Psoas muscle (tissue), 8 donors: ENCODE results near the gene KCNMB1. TPM values are rescaled to one million over a fixed set of nuclear protein-coding genes. Genes with fewer than 3 reads are reported as not detected.

Experiments used
- ATAC-seq, 4 donors: fragments of 200-7000 bp; cut with Tn5 transposase; one replicate each; pipeline ENCODE4 v1.9.1; 2020; ENCODE audit warnings: moderate library complexity in 3 of 4, mild to moderate bottlenecking in 2 of 4
- DNase-seq, 2 donors: peaks; one replicate each; pipeline ENCODE4 v3.0.0-alpha.2; 2020
- H3K27ac ChIP-seq: fragments of 200-600 bp; one replicate; pipeline ENCODE4 v1.8.0; 2022
- H3K27me3 ChIP-seq, 3 donors: fragments of 200-600 bp in 1 of 3; one replicate each; pipeline versions ENCODE4 v1.6.1 to v1.8.0; 2013 to 2022; ENCODE audit warnings: low read length in 2 of 3, mild to moderate bottlenecking in 2 of 3, moderate library complexity in 1 of 3; ENCODE audit not compliant: insufficient read depth in 3 of 3
- H3K36me3 ChIP-seq, 2 donors: fragments of 200-600 bp in 1 of 2; one replicate each; pipeline versions ENCODE4 v1.6.1 to v1.8.0; 2013 to 2022; ENCODE audit warnings: low read depth in 1 of 2, mild to moderate bottlenecking in 1 of 2, moderate library complexity in 1 of 2; ENCODE audit not compliant: insufficient read depth in 1 of 2
- H3K4me1 ChIP-seq: fragments of 200-600 bp; one replicate; pipeline ENCODE4 v1.8.0; 2022
- H3K4me3 ChIP-seq: fragments of 200-600 bp; one replicate; pipeline ENCODE4 v1.8.0; 2022; ENCODE audit warnings: mild to moderate bottlenecking
- H3K9me3 ChIP-seq: fragments of 200-600 bp; one replicate; pipeline ENCODE4 v1.8.0; 2022
- WGBS, 3 donors: extraction: QIAGEN DNeasy Blood & Tissue Kit; methylation state at CpG; one replicate each; pipeline versions ENCODE4 v1.1.6 to v1.1.7; 2013; 5-methylcytosine and 5-hydroxymethylcytosine counted together
- intact Hi-C, 2 donors: fragments of 100-400 bp; cut with DNase I; formaldehyde crosslinking; loops; one replicate each; pipeline versions ENCODE4 v1.11.0 to v1.14.2; 2022
- polyA plus RNA-seq, 3 donors: library from polyadenylated mRNA; stranded (reverse); fragments of 200-250 nt; gene quantifications; one replicate each; pipeline ENCODE4 v1.2.3, GENCODE V29; 2013
- total RNA-seq, 4 donors: library from RNA; stranded (reverse); fragmentation: NEBNext Ultra II Directional in 2 of 4; extraction: Animal tissue kit (Norgen Biotek cat#: 25700) in 2 of 4; gene quantifications; one replicate each; pipeline versions ENCODE4 v1.2.1 to v1.2.4, GENCODE V29; 2021 to 2023
- TF ChIP-seq, protein P1 (sequence below): fragments of 200-600 bp; IDR thresholded peaks from one replicate; pipeline ENCODE4 v1.8.0; 2022; ENCODE audit warnings: antibody characterized with exemption
- donor health status: healthy with polysubstance abuse.
- donor health status: DM: no; HTN: no; CAD: no; lungs with moderate emphysema.
- donor health status: Bipolar disorder and iron deficiency.
- donor health status: healthy.
- donor health status: DM: yes; HTN: yes; CAD: no.
- donor health status: DM: no; HTN: no; CAD: no.
- donor health status: DM: no; HTN: no; CAD: no.
- donor health status: DM: yes; HTN: yes; CAD: no.

The KCNMB1 gene
- total and polyA plus RNA-seq, 7 donors: 0.12 to 0.42 (median 0.25) TPM

DNA sequence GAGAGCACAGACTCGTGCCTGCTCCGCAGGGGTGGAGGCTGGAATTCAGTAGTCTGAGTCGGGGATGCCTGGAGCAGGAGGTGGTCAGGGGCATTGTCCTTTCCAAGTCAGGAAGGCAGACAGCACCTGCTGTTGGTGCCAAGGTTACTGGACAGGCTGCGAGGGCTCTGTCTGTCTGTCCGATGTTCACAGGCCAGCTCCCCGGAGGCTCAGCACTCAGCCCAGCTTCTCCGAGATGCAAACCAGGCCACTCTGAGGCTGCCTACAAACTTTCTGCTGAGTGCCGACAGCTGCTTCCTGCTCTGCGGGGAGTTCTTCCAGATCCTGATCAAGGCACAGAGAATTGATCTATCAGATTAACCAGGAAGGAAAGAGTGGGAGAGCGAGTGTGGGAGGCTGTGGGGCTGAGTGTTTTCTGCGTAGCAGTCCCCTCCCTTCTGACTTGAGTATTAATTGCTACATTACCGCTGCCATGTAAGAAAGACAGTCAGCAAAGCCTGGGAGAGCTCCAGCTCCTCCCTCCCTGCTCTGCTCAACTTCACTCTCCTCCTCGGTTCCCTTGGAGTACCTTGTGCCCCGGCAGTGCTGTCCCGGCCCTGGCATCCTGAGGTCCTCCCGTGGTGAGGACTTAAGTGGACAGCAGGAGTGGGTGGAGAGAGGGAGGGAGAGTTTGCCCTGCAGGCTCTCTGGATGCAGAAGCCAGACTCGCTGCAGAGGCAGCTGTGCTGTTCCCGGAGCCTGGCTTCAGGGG lies 36.0 kb downstream of the KCNMB1 start:
- 15 to 26% (median 17%) methylated on average over 18 of the region's 18 CpGs for WGBS, 3 donors
- TF ChIP-seq, protein P1, sequence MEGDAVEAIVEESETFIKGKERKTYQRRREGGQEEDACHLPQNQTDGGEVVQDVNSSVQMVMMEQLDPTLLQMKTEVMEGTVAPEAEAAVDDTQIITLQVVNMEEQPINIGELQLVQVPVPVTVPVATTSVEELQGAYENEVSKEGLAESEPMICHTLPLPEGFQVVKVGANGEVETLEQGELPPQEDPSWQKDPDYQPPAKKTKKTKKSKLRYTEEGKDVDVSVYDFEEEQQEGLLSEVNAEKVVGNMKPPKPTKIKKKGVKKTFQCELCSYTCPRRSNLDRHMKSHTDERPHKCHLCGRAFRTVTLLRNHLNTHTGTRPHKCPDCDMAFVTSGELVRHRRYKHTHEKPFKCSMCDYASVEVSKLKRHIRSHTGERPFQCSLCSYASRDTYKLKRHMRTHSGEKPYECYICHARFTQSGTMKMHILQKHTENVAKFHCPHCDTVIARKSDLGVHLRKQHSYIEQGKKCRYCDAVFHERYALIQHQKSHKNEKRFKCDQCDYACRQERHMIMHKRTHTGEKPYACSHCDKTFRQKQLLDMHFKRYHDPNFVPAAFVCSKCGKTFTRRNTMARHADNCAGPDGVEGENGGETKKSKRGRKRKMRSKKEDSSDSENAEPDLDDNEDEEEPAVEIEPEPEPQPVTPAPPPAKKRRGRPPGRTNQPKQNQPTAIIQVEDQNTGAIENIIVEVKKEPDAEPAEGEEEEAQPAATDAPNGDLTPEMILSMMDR: no peak
- no peaks in the 10 kb centered on the region for H3K9me3 ChIP-seq
- no peaks in the 10 kb centered on the region for H3K36me3 ChIP-seq
- DNase-seq: no peak
- no peaks in the 10 kb centered on the region for H3K4me1 ChIP-seq
- peak in 1 of 4 donors; percentile 19 for ATAC-seq
- H3K27ac ChIP-seq: no peak overlapping the region
- intact Hi-C loops: no loop called here
- H3K4me3 ChIP-seq: no peak overlapping the region
- H3K27me3 ChIP-seq: peaks cover 3 to 18% (median 9%) of the 10 kb centered on the region in 3 donors

DNA sequence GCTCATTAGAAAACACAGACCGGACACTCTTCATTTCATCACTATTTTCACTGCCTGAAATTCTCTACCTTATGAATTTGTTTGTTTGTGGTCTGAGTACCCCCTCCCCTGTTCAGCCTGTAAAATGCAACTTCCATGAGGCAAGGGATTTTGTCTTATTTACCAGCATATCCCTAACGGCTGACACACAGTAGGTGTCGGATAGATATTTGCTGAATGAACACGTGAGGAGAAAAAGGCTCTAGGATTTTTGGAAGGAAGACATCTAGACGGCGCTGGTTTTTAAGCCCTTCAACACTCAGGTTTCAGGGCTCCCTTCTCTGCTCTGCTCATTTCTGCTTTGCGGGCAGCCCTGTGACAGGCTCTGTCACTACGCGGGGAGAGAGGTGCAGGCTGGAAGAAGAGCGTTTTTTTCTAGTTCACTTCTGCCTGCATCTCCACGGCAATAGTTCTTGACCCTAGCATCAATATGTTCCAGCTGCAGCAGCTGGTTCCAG lies 41.0 kb downstream of the KCNMB1 start:
- H3K36me3 ChIP-seq: no peaks in the 10 kb centered on the region
- no peaks in the 10 kb centered on the region for H3K9me3 ChIP-seq
- no peak overlapping the region for H3K4me3 ChIP-seq
- TF ChIP-seq, protein P1: peak; percentile 14
- 13 to 32% (median 21%) methylated on average over 11 of the region's 11 CpGs for WGBS, 3 donors
- ATAC-seq (no peak), DNase-seq (no peak)
- intact Hi-C loops: no loop called here
- H3K4me1 ChIP-seq: no peaks in the 10 kb centered on the region
- H3K27ac ChIP-seq: no peak overlapping the region
- H3K27me3 ChIP-seq: peaks cover 3 to 10% (median 4%) of the 10 kb centered on the region in 3 donors

DNA sequence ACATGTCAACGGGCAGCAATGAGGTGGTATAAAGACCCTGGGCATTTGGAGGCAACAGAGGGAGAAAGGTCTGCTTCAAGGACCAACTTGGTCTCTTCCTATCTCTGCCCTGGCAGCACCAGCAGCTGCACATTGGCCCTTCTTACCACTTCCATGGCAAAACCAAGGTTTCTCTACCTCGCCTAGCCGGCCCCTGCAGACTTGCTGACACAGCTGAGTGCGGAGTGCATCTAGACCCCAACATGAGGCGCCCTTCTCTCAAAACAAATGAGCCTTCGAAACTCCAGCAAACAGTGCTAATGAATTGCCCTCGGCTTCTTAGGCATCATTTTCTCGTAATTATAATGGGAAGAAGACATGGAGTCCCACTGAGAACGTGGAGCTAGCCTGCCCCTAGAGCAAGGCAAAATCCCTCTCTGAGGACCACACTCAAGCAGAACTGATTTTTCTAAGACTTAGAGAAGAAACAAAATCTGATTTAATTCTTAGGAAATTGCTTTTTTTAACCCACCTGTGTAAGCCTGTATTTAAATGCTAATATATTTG lies 42.1 kb downstream of the KCNMB1 start:
- Histone ChIP-seq H3K4me1 (no peaks in the 10 kb centered on the region), H3K4me3 (no peak overlapping the region), H3K9me3 (no peaks in the 10 kb centered on the region), H3K36me3 (no peaks in the 10 kb centered on the region), H3K27me3 (peaks cover 0 to 4% (median 3%) of the 10 kb centered on the region in 3 donors), H3K27ac (no peak overlapping the region)
- 88 to 90% (median 89%) methylated on average over 9 of the region's 9 CpGs for WGBS, 3 donors
- intact Hi-C loops: no loop called here
- no peak for ATAC-seq
- TF ChIP-seq, protein P1: no peak
- no peak for DNase-seq

DNA sequence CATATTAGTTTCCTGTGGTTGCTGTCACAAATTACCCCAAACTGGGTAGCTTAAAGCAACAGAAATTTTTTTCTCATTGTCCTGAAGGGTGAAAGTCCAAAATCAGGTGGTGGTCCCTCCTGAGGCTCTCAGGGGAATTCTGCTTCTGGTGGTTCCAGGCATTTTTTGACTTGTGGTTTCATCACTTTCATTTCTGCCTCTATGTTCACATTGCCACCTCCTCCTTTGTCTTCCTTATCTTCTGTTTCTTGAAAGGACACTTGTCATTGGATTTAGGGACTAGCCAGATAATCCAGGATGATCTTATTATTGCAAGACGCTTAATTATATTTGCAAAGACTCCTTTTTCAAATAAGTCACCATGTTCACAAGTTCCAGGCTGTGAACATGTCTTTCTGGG lies 43.2 kb downstream of the KCNMB1 start:
- ATAC-seq: no peak
- intact Hi-C loops: no loop called here
- TF ChIP-seq, protein P1: no peak
- Histone ChIP-seq H3K27ac (no peak overlapping the region), H3K27me3 (peaks cover 0 to 4% (median 3%) of the 10 kb centered on the region in 3 donors), H3K9me3 (no peaks in the 10 kb centered on the region), H3K4me3 (no peak overlapping the region), H3K36me3 (no peaks in the 10 kb centered on the region), H3K4me1 (no peaks in the 10 kb centered on the region)
- WGBS, 3 donors: 93 to 98% (median 98%) methylated on average over 1 of the region's 1 CpG
- DNase-seq: no peak
